ENCODE data around the gene GSTT2.

- no peak for TF ChIP-seq CTCF (IDR thresholded peaks at IDR 0.05; ENCODE audit: insufficient read depth, low read depth, low read length)
- no peak for TF ChIP-seq EZH2 (IDR thresholded peaks at IDR 0.05; ENCODE audit: insufficient read depth, low read length)
Observed at GRCh38 chr22:24002272-24002671, 22.3 kb downstream of the GSTT2 start.

All from astrocyte (in vitro differentiated cells and primary cell).